Medulla oblongata (tissue), 1 donor: ENCODE results near the gene RASA4B.
"Not testable (repeated sequence)": the region's sequence is repeated elsewhere in the genome, so short reads cannot be mapped to it uniquely, and the experiment has no call there.

Experiments used
- DNase-seq: peaks from one replicate; pipeline ENCODE4 v3.0.0-alpha.2; 2015; ENCODE audit errors: extremely low spot score

The RASA4B gene

DNA sequence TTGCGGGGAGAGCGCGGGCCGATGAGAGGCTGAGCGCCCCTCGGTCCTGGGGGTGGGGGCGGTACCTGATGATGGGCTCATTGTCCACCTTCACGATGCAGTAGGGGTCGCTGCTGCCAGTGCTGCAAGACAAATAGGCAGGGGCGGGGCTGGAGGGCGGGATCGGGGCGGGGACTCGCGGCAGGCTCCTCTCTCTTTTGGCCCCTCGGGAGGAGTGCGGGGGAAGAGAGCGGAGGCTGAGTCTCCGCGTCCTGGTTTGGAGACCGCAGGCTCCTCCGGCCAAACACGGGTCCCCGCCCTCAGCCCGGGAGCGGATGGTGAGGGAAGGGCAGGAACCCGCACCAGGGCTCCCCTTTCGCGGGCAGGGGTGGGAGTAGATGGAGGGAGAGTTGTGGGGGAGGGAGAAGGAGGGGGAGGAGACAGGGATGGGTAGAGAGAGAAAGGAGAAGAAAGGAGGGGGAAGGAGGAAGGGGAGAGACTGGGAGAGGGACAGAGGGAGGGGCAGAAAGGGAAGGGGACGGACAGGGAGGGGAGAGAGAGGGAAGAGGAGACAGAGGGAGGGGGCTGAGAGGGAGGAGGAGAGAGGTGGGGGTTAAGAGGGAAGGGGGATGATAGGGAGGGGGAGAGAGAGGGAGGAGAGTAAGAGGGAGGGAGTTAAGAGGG is 5.6 kb downstream of the RASA4B start:
- not testable (repeated sequence) for DNase-seq

GRCh38 chr7:102510575-102510974 is 7.0 kb downstream of the RASA4B start:
- not testable (repeated sequence) for DNase-seq

DNA sequence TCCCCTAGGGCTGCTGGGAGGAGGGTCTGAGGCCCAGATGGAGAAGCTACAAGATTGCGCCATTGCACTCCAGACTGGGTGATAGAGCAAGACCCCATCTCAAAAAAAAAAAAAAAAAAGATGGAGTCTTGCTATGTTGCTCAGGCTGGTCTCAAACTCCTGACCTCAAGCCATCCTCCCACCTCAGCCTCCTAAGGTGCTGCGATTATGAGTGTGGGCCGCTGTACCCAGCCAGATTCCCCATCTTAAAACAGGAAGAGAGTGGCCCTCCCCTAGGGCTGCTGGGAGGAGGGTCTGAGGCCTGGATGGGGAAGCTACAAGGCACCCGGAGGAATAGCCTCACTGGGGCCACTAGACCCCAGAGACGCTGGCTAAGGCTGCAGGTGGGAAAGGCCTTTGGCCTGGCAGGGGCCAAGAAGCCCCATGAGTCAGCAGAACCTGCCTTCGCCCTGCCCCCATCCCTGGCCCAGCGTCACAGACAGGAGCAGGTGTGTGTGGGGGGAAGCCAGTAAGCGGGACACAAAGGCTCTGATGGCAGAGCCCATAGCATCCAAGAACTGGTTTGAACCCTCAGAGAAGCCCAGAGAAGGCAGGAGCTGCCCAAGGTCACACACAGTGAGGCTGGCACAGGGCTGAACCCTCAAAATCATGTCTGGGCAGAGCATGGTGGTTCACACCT is 10.0 kb downstream of the RASA4B start:
- not testable (repeated sequence) for DNase-seq

DNA sequence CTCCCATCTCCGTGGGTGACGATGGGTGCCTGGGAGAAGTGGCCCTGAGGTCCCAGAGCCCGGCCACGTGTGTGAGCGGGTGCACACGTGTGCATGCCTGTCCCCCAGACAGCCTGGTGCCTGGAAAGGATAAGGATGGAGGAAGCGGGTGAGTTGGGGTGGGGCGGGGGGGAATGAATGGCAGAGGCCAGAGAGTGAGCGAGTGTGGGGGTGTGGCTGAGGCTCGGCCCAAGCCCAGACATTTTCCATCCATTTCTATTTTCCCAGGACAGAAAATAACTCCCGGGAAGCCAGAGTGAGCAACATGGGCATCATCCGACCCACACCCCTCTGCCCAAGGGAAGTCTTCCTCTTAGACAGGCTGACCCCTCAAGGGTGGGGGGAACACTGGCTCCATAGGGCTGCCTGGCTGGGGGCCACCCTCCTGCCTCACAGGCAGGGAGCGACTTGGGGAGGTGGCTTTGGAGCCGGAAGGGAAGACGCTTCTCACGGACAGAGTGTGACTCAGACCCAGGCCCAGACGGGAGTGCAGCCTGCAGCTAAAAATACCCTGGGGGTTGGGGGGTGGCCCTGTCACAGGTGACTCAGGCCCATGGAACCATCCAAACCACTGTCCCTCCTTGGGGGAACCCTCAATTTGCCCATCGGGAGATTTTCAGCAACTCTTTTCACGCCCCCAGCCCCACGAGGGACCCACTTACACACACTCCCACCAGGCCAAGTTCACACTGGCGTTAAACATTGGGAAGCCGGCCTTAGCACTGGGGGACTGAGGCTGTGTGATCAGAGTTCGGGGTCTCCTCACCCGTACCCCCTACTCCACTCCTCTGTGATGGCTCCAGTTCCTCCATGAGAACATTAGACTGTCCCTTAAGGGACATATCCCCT is 12.0 kb downstream of the RASA4B start:
- not testable (repeated sequence) for DNase-seq

- not testable (repeated sequence) for DNase-seq
Measured at GRCh38 chr7:102503141-102503540, 14.4 kb downstream of the RASA4B start.

DNA sequence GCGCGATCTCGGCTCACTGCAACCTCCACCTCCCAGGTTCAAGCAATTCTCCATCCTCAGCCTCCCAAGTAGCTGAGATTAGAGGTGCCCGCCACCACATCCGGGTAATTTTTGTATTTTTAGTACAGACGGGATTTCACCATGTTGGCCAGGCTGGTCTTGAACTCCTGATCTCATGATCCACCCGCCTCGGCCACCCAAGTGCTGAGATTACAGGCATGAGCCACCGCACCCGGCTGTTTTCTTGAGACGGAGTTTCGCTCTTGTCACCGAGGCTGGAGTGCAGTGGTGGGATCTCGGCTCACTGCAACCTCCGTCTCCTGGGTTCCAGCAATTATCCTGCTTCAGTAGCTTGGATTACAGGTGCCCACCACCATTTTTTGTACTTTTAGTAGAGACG is 19.3 kb downstream of the RASA4B start:
- DNase-seq = not testable (repeated sequence)

- DNase-seq = not testable (repeated sequence)
Measured at GRCh38 chr7:102497308-102497707, 20.3 kb downstream of the RASA4B start.

GRCh38 chr7:102496861-102497260 is 20.7 kb downstream of the RASA4B start:
- not testable (repeated sequence) for DNase-seq

GRCh38 chr7:102494473-102495149 is 23.0 kb downstream of the RASA4B start:
- DNase-seq = not testable (repeated sequence)

- DNase-seq = not testable (repeated sequence)
Measured at GRCh38 chr7:102494026-102494425, 23.6 kb downstream of the RASA4B start.

DNA sequence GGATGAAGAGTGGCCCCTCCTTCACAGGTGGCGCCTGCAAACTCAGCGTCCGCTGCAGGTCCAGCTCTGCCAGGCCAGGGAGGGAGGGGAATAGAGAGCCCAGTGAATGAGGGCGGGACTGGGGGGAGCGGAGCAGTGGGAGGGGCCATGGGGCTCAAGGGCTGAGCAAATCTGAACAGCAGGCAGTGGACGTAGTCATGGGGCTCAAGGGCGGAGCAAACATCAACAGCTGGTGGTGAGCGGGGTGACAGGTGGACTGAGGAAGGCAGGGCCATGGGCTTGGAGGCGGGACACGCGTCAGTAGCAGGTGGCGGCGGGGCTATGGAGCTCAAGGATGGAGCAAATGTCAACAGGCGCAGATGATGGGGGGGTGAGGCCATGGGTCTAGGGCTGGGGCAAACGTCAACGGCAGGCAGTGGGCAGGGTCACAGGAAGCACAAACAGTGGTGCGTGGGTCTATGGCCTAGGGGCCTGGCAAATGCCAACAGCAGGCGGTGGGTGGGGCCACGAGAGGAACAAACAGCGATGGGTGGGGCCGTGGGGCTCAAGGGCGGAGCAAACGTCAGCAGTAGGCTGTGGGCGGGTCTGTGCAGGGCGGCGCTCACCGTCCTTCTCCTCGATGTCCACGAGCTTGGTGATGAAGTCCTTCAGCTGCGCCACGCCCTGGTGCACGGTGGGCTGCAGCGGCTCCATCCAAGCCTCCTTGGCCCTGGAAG is 24.2 kb downstream of the RASA4B start:
- not testable (repeated sequence) for DNase-seq

DNA sequence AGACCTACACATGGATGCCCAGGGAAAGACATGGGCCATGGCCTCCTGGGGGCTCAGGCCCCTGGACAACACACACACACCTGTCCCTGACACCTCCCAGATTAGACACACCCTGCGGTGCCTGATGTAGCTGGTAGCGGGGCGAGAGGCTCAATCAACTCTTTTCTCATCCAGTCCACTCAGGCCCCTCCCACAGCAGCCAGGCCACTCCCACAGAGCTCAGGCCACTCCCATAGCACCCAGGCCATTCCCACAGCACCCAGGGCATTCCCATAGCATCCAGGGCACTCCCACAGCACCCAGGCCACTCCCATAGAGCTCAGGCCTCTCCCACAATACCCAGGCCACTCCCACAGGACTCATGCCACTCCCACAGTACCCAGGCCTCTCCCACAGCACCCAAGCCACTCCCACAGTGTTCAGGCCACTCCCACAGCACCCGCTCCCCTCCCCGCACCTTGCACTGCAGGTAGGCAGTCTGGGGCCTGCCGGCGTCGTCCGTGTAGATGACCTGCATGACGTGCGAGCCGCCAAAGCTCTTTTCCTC is 27.0 kb downstream of the RASA4B start:
- not testable (repeated sequence) for DNase-seq

GRCh38 chr7:102484317-102484716 is 33.3 kb downstream of the RASA4B start:
- DNase-seq = not testable (repeated sequence)

GRCh38 chr7:102481962-102482361 is 35.6 kb downstream of the RASA4B start:
- not testable (repeated sequence) for DNase-seq

- not testable (repeated sequence) for DNase-seq
Measured at GRCh38 chr7:102479982-102480637, 37.5 kb downstream of the RASA4B start.

GRCh38 chr7:102479209-102479584 is 38.4 kb downstream of the RASA4B start:
- DNase-seq = not testable (repeated sequence)

- DNase-seq = not testable (repeated sequence)
Measured at GRCh38 chr7:102478314-102479208, 39.0 kb downstream of the RASA4B start, which contains the start of gene POLR2J. Gene POLR2J (minus strand): TSS chr7:102478922. CDS start chr7:102478860, 62 bp downstream.

GRCh38 chr7:102474736-102475435 is 42.7 kb downstream of the RASA4B start:
- not testable (repeated sequence) for DNase-seq
